Thyroid gland (tissue), 4 donors: ENCODE data around the gene LCN12. TPM values are rescaled to one million over a fixed set of nuclear protein-coding genes. Genes with fewer than 3 reads are reported as not detected.
"Not testable (repeated sequence)": the region's sequence is repeated elsewhere in the genome, so short reads cannot be mapped to it uniquely, and the experiment has no call there.

Source experiments
- DNase-seq, 2 donors: peaks; one replicate each; pipeline ENCODE4 v3.0.0-alpha.2; 2019
- H3K27ac ChIP-seq, 3 donors: fragments of 200-600 bp; sonication (generic); 1 replicate in 2 of 3; 2 replicates in 1 of 3; pipeline ENCODE4 v1.5.1; 2016 to 2019; ENCODE audit warnings: mild to moderate bottlenecking in 1 of 3, moderate library complexity in 1 of 3
- H3K27me3 ChIP-seq: fragments of 200-600 bp; sonication (generic); one replicate; pipeline ENCODE4 v1.5.1; 2019
- H3K36me3 ChIP-seq, 2 donors: fragments of 200-600 bp; sonication (generic); one replicate each; pipeline ENCODE4 v1.5.1; 2016 to 2019
- H3K4me1 ChIP-seq, 2 donors: fragments of 200-600 bp; sonication (generic); one replicate each; pipeline ENCODE4 v1.5.1; 2017 to 2019
- H3K4me3 ChIP-seq, 3 donors: fragments of 200-600 bp; sonication (generic); replicated peaks in 1 of 3; 1 replicate in 2 of 3; 2 replicates in 1 of 3; pipeline ENCODE4 v1.5.1; 2016; ENCODE audit warnings: mild to moderate bottlenecking in 1 of 3
- H3K9me3 ChIP-seq: fragments of 200-600 bp; sonication (generic); one replicate; pipeline ENCODE4 v1.5.1; 2017
- CTCF ChIP-seq, 6 experiments: fragments of 200-600 bp in 3 of 6; fragments of 450-650 bp in 3 of 6; sonication (generic) in 3 of 6; IDR thresholded peaks; one replicate each; pipeline ENCODE4 v1.5.1; 2016 to 2019; ENCODE audit warnings: antibody characterized with exemption in 6 of 6, mild to moderate bottlenecking in 2 of 6, inconsistent platforms in 1 of 6, moderate library complexity in 1 of 6
- POLR2A ChIP-seq, 2 donors: fragments of 450-650 bp; IDR thresholded peaks; one replicate each; pipeline ENCODE4 v1.6.1; 2017; ENCODE audit warnings: antibody characterized with exemption in 2 of 2, mild to moderate bottlenecking in 2 of 2, moderate library complexity in 1 of 2
- WGBS, 2 donors: methylation state at CpG; one replicate each; pipeline ENCODE4 v1.1.5; 2017; 5-methylcytosine and 5-hydroxymethylcytosine counted together
- intact Hi-C: fragments of 100-400 bp; cut with DNase I; formaldehyde crosslinking; loops from one replicate; pipeline ENCODE4 v1.15.1; 2023
- total RNA-seq, 4 donors: library from RNA; depleted of rRNA; stranded (reverse); fragments of >200 nt; gene quantifications; one replicate each; pipeline ENCODE4 v1.2.3, GENCODE V29; 2016

LCN12 gene
- total RNA-seq, 4 donors from 2014 or later, result 24.3 to 85.0 (median 54.0) TPM

GRCh38 chr9:137001857-137002645 is 50.0 kb downstream of the LCN12 start:
- no peak for DNase-seq
- Histone ChIP-seq H3K9me3 (no peaks in the 10 kb centered on the region), H3K4me1 (peaks cover 15 to 27% of the 10 kb centered on the region in 2 donors), H3K4me3 (no peak overlapping the region), H3K36me3 (no peaks in the 10 kb centered on the region), H3K27ac (no peak overlapping the region), H3K27me3 (no peaks in the 10 kb centered on the region)
- intact Hi-C loops, result no loop called here
- TF ChIP-seq CTCF (IDR thresholded peaks at IDR 0.05), result no peak
- no peak for TF ChIP-seq POLR2A (IDR thresholded peaks at IDR 0.05)
- 86 to 93% methylated on average over 20 of the region's 20 CpGs for WGBS, 2 donors

GRCh38 chr9:137002646-137003041 is 50.6 kb downstream of the LCN12 start:
- Histone ChIP-seq H3K27me3 (no peaks in the 10 kb centered on the region), H3K4me1 (peaks cover 17 to 27% of the 10 kb centered on the region in 2 donors), H3K9me3 (no peaks in the 10 kb centered on the region), H3K36me3 (no peaks in the 10 kb centered on the region), H3K4me3 (no peak overlapping the region), H3K27ac (no peak overlapping the region)
- intact Hi-C loops, result no loop called here
- DNase-seq, result no peak
- no peak for TF ChIP-seq POLR2A (IDR thresholded peaks at IDR 0.05)
- 89% methylated on average over 10 of the region's 10 CpGs for WGBS, 2 donors

- TF ChIP-seq CTCF (IDR thresholded peaks at IDR 0.05), result peak in 5 of 6 experiments; percentile 26 to 69 (median 57)
- peak; percentile 67 to 72 for DNase-seq
- H3K36me3 ChIP-seq, intact Hi-C loops, H3K27me3 ChIP-seq, H3K4me3 ChIP-seq, H3K9me3 ChIP-seq, H3K27ac ChIP-seq: not testable (repeated sequence)
- WGBS, 2 donors, result 25 to 42% methylated on average over 15 to 17 of the region's 17 CpGs
- H3K4me1 ChIP-seq, result peaks cover 30 to 33% of the 10 kb centered on the region in 2 donors
These were observed 52.2 kb downstream of the LCN12 start for GRCh38 chr9:137004285-137004684.

Other genes with a start within 250 kb of the LCN12 start
- 10 to 100 TPM; 19.4 to 23.6 (median 22.6) TPM for gene DIPK1B, start 239.7 kb upstream of the LCN12 start, total RNA-seq
- gene LCN10, start 209.3 kb upstream of the LCN12 start, total RNA-seq, result 10 to 100 TPM in 1 of 4 donors, 1 to 10 TPM in 3; 5.8 to 10.1 (median 7.1) TPM
- 10 to 100 TPM in 1 of 4 donors, 1 to 10 TPM in 3; 1.4 to 10.0 (median 4.5) TPM for gene LCN6, start 203.7 kb upstream of the LCN12 start, total RNA-seq
- gene LCN8, start 194.0 kb upstream of the LCN12 start, total RNA-seq, result 1 to 10 TPM in 1 of 4 donors, under 1 TPM in 1, not detected in 2; 0.93 to 1.0 TPM
- not detected for gene LCN15, start 187.8 kb upstream of the LCN12 start, total RNA-seq
- 100 to 1,000 TPM in 3 of 4 donors, 10 to 100 TPM in 1; 81.6 to 189 (median 141) TPM for gene TMEM141, start 160.9 kb upstream of the LCN12 start, total RNA-seq
- gene CCDC183, start 155.9 kb upstream of the LCN12 start, total RNA-seq, result 1 to 10 TPM; 1.3 to 4.6 (median 2.8) TPM
- 10 to 100 TPM; 59.8 to 84.0 (median 62.2) TPM for gene RABL6, start 144.3 kb upstream of the LCN12 start, total RNA-seq
- gene AJM1, start 109.8 kb upstream of the LCN12 start, total RNA-seq, result 1 to 10 TPM in 3 of 4 donors, under 1 TPM in 1; 0.83 to 4.7 (median 2.3) TPM
- gene PHPT1, start 102.9 kb upstream of the LCN12 start, total RNA-seq, result 100 to 1,000 TPM in 2 of 4 donors, 10 to 100 TPM in 2; 79.4 to 174 (median 115) TPM
- gene MAMDC4, start 99.9 kb upstream of the LCN12 start, total RNA-seq, result 10 to 100 TPM in 2 of 4 donors, 1 to 10 TPM in 2; 4.1 to 20.4 (median 9.0) TPM
- 100 to 1,000 TPM; 339 to 591 (median 526) TPM for gene EDF1, start 86.0 kb upstream of the LCN12 start, total RNA-seq
- gene TRAF2, start 65.8 kb upstream of the LCN12 start, total RNA-seq, result 10 to 100 TPM in 3 of 4 donors, 1 to 10 TPM in 1; 9.7 to 18.3 (median 15.4) TPM
- 100 to 1,000 TPM; 138 to 282 (median 203) TPM for gene FBXW5, start 7.5 kb upstream of the LCN12 start, total RNA-seq
- gene C8G, start 7.0 kb upstream of the LCN12 start, total RNA-seq, result 1 to 10 TPM in 1 of 4 donors, not detected in 3; 1.8 TPM
- gene PTGDS, start 25.2 kb downstream of the LCN12 start, total RNA-seq, result 10 to 100 TPM in 3 of 4 donors, 1 to 10 TPM in 1; 5.0 to 39.5 (median 33.9) TPM
- under 1 TPM in 1 of 4 donors, not detected in 3; 0.54 TPM for gene LCNL1, start 30.7 kb downstream of the LCN12 start, total RNA-seq
- gene PAXX, start 40.1 kb downstream of the LCN12 start, total RNA-seq, result 100 to 1,000 TPM in 1 of 4 donors, 10 to 100 TPM in 3; 29.8 to 109 (median 50.7) TPM
- 100 to 1,000 TPM in 3 of 4 donors, 10 to 100 TPM in 1; 97.7 to 301 (median 268) TPM for gene CLIC3, start 44.3 kb downstream of the LCN12 start, total RNA-seq
- 10 to 100 TPM; 36.8 to 59.7 (median 50.2) TPM for gene ABCA2, start 76.0 kb downstream of the LCN12 start, total RNA-seq
- not detected for gene FUT7, start 79.8 kb downstream of the LCN12 start, total RNA-seq
- gene NPDC1, start 93.9 kb downstream of the LCN12 start, total RNA-seq, result 10 to 100 TPM; 23.3 to 65.9 (median 35.4) TPM
- gene ENTPD2, start 101.8 kb downstream of the LCN12 start, total RNA-seq, result under 1 TPM in 2 of 4 donors, not detected in 2; 0.22 to 0.49 TPM
- gene SAPCD2, start 118.3 kb downstream of the LCN12 start, total RNA-seq, result 1 to 10 TPM in 1 of 4 donors, under 1 TPM in 3; 0.27 to 1.0 (median 0.72) TPM
- 10 to 100 TPM in 2 of 4 donors, 1 to 10 TPM in 2; 9.3 to 15.7 (median 12.4) TPM for gene UAP1L1, start 125.2 kb downstream of the LCN12 start, total RNA-seq
- gene MAN1B1, start 134.7 kb downstream of the LCN12 start, total RNA-seq, result 10 to 100 TPM; 48.2 to 73.8 (median 67.2) TPM
- gene DPP7, start 162.5 kb downstream of the LCN12 start, total RNA-seq, result 100 to 1,000 TPM; 120 to 209 (median 157) TPM
- gene GRIN1, start 186.9 kb downstream of the LCN12 start, total RNA-seq, result not detected
- not detected for gene LRRC26, start 217.8 kb downstream of the LCN12 start, total RNA-seq
- gene TMEM210, start 219.8 kb downstream of the LCN12 start, total RNA-seq, result not detected
- gene ANAPC2, start 236.3 kb downstream of the LCN12 start, total RNA-seq, result 10 to 100 TPM; 25.6 to 34.1 (median 31.8) TPM
- gene SSNA1, start 236.4 kb downstream of the LCN12 start, total RNA-seq, result 10 to 100 TPM; 42.0 to 97.5 (median 62.8) TPM
- 10 to 100 TPM in 2 of 4 donors, 1 to 10 TPM in 2; 6.5 to 13.5 (median 9.9) TPM for gene TPRN, start 248.5 kb downstream of the LCN12 start, total RNA-seq